ENCODE data around the gene ADAMTS4. TPM values are rescaled to one million over a fixed set of nuclear protein-coding genes. Genes with fewer than 3 reads are reported as not detected.
A peak's percentile ranks its signal among the peaks of the same experiment; 100 is the strongest.

ADAMTS4 gene
- total and polyA plus RNA-seq, 9 of the 15 experiments (the other 6 are each of a cell fraction or from before 2014, with no cell fraction given): 0.07 to 3.7 (median 0.41) TPM

GRCh38 chr1:161153682-161154337 lies 45.0 kb downstream of the ADAMTS4 start, which contains the start of gene UFC1 (continued):
- TF ChIP-seq XRCC5 (IDR thresholded peaks at IDR 0.05; ENCODE audit: low read depth, low read length) (no peak), RCOR1 (IDR thresholded peaks at IDR 0.05; ENCODE audit: borderline replicate concordance in 1 of 2, low read depth in 2 of 2, low read length in 2 of 2) (no peak), SMARCB1 (IDR thresholded peaks at IDR 0.05; ENCODE audit: insufficient read length, low read depth) (no peak), ZKSCAN1 (IDR thresholded peaks at IDR 0.05; ENCODE audit: low read depth, low read length) (no peak), FOXJ3 (CRISPR knock-in tag; IDR thresholded peaks at IDR 0.05) (no peak), ZBTB7A (IDR thresholded peaks at IDR 0.05; ENCODE audit: borderline replicate concordance, control insufficient read depth, low read depth, low read length) (no peak), ZNF282 (CRISPR knock-in tag; IDR thresholded peaks at IDR 0.05) (no peak), ZNF165 (CRISPR knock-in tag; IDR thresholded peaks at IDR 0.05; ENCODE audit: borderline replicate concordance) (no peak)
- TF ChIP-seq, protein P1, sequence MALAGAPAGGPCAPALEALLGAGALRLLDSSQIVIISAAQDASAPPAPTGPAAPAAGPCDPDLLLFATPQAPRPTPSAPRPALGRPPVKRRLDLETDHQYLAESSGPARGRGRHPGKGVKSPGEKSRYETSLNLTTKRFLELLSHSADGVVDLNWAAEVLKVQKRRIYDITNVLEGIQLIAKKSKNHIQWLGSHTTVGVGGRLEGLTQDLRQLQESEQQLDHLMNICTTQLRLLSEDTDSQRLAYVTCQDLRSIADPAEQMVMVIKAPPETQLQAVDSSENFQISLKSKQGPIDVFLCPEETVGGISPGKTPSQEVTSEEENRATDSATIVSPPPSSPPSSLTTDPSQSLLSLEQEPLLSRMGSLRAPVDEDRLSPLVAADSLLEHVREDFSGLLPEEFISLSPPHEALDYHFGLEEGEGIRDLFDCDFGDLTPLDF (CRISPR knock-in tag; IDR thresholded peaks at IDR 0.05): no peak
- TF ChIP-seq, protein P2, sequence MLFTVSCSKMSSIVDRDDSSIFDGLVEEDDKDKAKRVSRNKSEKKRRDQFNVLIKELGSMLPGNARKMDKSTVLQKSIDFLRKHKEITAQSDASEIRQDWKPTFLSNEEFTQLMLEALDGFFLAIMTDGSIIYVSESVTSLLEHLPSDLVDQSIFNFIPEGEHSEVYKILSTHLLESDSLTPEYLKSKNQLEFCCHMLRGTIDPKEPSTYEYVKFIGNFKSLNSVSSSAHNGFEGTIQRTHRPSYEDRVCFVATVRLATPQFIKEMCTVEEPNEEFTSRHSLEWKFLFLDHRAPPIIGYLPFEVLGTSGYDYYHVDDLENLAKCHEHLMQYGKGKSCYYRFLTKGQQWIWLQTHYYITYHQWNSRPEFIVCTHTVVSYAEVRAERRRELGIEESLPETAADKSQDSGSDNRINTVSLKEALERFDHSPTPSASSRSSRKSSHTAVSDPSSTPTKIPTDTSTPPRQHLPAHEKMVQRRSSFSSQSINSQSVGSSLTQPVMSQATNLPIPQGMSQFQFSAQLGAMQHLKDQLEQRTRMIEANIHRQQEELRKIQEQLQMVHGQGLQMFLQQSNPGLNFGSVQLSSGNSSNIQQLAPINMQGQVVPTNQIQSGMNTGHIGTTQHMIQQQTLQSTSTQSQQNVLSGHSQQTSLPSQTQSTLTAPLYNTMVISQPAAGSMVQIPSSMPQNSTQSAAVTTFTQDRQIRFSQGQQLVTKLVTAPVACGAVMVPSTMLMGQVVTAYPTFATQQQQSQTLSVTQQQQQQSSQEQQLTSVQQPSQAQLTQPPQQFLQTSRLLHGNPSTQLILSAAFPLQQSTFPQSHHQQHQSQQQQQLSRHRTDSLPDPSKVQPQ (CRISPR knock-in tag; IDR thresholded peaks at IDR 0.05; ENCODE audit: borderline replicate concordance): no peak
- TF ChIP-seq, protein P3, sequence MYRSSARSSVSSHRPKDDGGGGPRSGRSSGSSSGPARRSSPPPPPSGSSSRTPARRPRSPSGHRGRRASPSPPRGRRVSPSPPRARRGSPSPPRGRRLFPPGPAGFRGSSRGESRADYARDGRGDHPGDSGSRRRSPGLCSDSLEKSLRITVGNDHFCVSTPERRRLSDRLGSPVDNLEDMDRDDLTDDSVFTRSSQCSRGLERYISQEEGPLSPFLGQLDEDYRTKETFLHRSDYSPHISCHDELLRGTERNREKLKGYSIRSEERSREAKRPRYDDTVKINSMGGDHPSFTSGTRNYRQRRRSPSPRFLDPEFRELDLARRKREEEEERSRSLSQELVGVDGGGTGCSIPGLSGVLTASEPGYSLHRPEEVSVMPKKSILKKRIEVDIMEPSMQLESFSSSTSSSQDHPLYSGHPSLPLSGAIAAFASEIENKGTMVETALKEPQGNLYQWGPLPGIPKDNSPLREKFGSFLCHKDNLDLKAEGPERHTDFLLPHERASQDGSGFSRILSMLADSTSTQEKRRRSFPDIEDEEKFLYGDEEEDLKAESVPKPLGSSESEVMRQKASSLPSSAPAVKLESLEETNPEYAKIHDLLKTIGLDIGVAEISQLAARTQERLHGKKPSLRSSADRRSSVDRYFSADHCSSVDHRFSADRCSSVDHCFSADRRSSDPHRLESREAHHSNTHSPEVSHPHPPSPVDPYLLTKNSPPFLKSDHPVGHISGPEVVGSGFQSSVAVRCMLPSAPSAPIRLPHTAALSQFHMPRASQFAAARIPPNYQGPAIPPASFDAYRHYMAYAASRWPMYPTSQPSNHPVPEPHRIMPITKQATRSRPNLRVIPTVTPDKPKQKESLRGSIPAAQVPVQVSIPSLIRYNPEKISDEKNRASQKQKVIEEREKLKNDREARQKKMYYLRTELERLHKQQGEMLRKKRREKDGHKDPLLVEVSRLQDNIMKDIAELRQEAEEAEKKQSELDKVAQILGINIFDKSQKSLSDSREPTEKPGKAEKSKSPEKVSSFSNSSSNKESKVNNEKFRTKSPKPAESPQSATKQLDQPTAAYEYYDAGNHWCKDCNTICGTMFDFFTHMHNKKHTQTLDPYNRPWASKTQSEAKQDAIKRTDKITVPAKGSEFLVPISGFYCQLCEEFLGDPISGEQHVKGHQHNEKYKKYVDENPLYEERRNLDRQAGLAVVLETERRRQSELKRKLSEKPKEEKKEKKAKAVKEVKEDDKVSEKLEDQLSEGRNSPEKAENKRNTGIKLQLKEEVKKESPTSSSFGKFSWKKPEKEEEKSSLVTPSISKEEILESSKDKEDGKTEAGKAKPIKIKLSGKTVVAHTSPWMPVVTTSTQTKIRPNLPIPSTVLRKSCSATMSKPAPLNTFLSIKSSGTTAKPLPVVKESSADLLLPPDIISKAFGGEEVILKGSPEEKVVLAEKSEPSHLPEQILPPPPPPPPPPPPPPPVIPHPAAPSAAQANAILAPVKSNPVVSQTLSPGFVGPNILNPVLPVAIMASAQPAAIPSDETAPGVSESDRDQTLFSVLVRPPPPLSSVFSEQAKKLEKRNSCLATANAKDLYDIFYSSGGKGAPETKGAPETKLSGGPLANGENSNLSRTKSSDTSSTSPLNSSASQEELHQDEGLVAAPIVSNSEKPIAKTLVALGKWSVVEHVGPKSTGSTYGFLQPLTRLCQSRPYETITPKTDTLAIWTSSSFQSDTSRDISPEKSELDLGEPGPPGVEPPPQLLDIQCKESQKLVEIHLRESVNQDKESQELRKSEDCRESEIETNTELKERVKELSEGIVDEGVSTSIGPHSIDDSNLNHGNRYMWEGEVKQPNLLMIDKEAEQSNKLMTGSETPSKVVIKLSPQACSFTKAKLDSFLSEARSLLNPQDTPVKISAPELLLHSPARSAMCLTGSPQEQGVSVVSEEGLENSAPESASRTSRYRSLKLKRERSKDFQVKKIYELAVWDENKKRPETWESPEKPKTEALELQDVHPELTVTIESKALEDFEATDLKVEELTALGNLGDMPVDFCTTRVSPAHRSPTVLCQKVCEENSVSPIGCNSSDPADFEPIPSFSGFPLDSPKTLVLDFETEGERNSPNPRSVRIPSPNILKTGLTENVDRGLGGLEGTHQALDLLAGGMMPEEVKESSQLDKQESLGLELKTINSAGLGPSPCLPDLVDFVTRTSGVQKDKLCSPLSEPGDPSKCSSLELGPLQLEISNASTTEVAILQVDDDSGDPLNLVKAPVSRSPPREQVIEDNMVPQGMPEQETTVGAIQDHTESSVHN (IDR thresholded peaks at IDR 0.05; ENCODE audit: borderline replicate concordance in 1 of 2, low read depth in 1 of 2): 0 out of 4 replicates have a peak, but pooled peaks of 1 of the 2 experiments have one; percentile 72
- TF ChIP-seq, protein P4, sequence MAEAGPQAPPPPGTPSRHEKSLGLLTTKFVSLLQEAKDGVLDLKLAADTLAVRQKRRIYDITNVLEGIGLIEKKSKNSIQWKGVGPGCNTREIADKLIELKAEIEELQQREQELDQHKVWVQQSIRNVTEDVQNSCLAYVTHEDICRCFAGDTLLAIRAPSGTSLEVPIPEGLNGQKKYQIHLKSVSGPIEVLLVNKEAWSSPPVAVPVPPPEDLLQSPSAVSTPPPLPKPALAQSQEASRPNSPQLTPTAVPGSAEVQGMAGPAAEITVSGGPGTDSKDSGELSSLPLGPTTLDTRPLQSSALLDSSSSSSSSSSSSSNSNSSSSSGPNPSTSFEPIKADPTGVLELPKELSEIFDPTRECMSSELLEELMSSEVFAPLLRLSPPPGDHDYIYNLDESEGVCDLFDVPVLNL (CRISPR knock-in tag; IDR thresholded peaks at IDR 0.05; ENCODE audit: low read depth): 0 out of 2 replicates have a peak, but pooled peaks have one; percentile 19
